DND-41 (cell line): Measurements from ENCODE around the gene HTRA3.

Source experiments
- CTCF ChIP-seq: IDR thresholded peaks from 2 replicates; pipeline ENCODE4 v1.5.1; 2012; ENCODE audit warnings: borderline replicate concordance, low read length, moderate library complexity, mild to moderate bottlenecking; ENCODE audit not compliant: poor library complexity, severe bottlenecking; ENCODE audit errors: extremely low read depth
- EZH2 ChIP-seq: IDR thresholded peaks from 3 replicates; pipeline ENCODE4 v1.6.1; 2012; ENCODE audit warnings: borderline replicate concordance, low read depth, mild to moderate bottlenecking, moderate library complexity, low read length, inconsistent platforms; ENCODE audit not compliant: severe bottlenecking

- no peak for TF ChIP-seq CTCF
- TF ChIP-seq EZH2 = no peak
These were observed 84.4 kb downstream of the HTRA3 start for GRCh38 chr4:8353912-8354453.
